Endothelial cell (in vitro differentiated cells): ENCODE data around the gene EDIL3. TPM values are rescaled to one million over a fixed set of nuclear protein-coding genes. Genes with fewer than 3 reads are reported as not detected.

Experiments
- DNase-seq: peaks from one replicate; pipeline ENCODE4 v3.0.0; 2021; ENCODE audit warnings: low spot score
- H3K27ac Mint-ChIP-seq: one replicate; pipeline ENCODE4 v1.8.0; 2021; ENCODE audit warnings: mixed read lengths, inconsistent platforms; ENCODE audit not compliant: unreplicated experiment
- H3K27me3 Mint-ChIP-seq: one replicate; pipeline ENCODE4 v1.8.0; 2021; ENCODE audit warnings: mild to moderate bottlenecking, moderate library complexity, mixed read lengths, inconsistent platforms; ENCODE audit not compliant: unreplicated experiment
- H3K36me3 Mint-ChIP-seq: one replicate; pipeline ENCODE4 v1.8.0; 2021; ENCODE audit warnings: mild to moderate bottlenecking, low read depth, mixed read lengths, inconsistent platforms; ENCODE audit not compliant: unreplicated experiment
- H3K4me1 Mint-ChIP-seq: one replicate; pipeline ENCODE4 v1.8.0; 2021; ENCODE audit warnings: mild to moderate bottlenecking, mixed read lengths, inconsistent platforms; ENCODE audit not compliant: unreplicated experiment
- H3K4me3 Mint-ChIP-seq: one replicate; pipeline ENCODE4 v1.8.0; 2021; ENCODE audit warnings: mild to moderate bottlenecking, mixed read lengths, inconsistent platforms; ENCODE audit not compliant: unreplicated experiment
- H3K9me3 Mint-ChIP-seq: one replicate; pipeline ENCODE4 v1.8.0; 2021; ENCODE audit warnings: mixed read lengths, inconsistent platforms; ENCODE audit not compliant: unreplicated experiment
- CTCF ChIP-seq: fragments of 200-600 bp; sonication (generic); IDR thresholded peaks from one replicate; pipeline ENCODE4 v1.5.0; 2021; ENCODE audit warnings: antibody characterized with exemption; ENCODE audit not compliant: unreplicated experiment
- total RNA-seq: library from RNA; stranded (reverse); fragmentation: NEBNext Ultra II Directional; extraction: Animal tissue kit (Norgen Biotek cat#: 25700); gene quantifications from one replicate; pipeline ENCODE4 v1.2.1, GENCODE V29; 2021; ENCODE audit not compliant: unreplicated experiment

EDIL3 gene
- total RNA-seq, 1 donor from 2014 or later, result 74.6 TPM

- no peaks in the 10 kb centered on the region for H3K27me3 Mint-ChIP-seq
- no peak for TF ChIP-seq CTCF
- peak; percentile 5 for DNase-seq
- H3K9me3 Mint-ChIP-seq, result no peaks in the 10 kb centered on the region
- no peak overlapping the region for H3K4me3 Mint-ChIP-seq
- peak overlapping the region; percentile 73 for H3K27ac Mint-ChIP-seq
- H3K36me3 Mint-ChIP-seq, result no peaks in the 10 kb centered on the region
- peaks cover 3% of the 10 kb centered on the region for H3K4me1 Mint-ChIP-seq
Observed at GRCh38 chr5:84425365-84425881, 40.7 kb upstream of the EDIL3 start.

- Mint-ChIP-seq H3K27ac (no peak overlapping the region), H3K4me3 (no peak overlapping the region), H3K27me3 (no peaks in the 10 kb centered on the region), H3K36me3 (no peaks in the 10 kb centered on the region), H3K9me3 (no peaks in the 10 kb centered on the region), H3K4me1 (peaks cover 2% of the 10 kb centered on the region)
- DNase-seq, result no peak
- TF ChIP-seq CTCF, result no peak
Observed at GRCh38 chr5:84419742-84420141, 35.1 kb upstream of the EDIL3 start.

- Mint-ChIP-seq H3K36me3 (no peaks in the 10 kb centered on the region), H3K9me3 (no peaks in the 10 kb centered on the region), H3K27me3 (no peaks in the 10 kb centered on the region), H3K4me3 (no peak overlapping the region), H3K4me1 (no peaks in the 10 kb centered on the region), H3K27ac (no peak overlapping the region)
- no peak for DNase-seq
- TF ChIP-seq CTCF, result no peak
Observed at GRCh38 chr5:84411832-84412605, 27.3 kb upstream of the EDIL3 start.

GRCh38 chr5:84406111-84406510 lies 21.4 kb upstream of the EDIL3 start:
- Mint-ChIP-seq H3K27ac (no peak overlapping the region), H3K4me1 (no peaks in the 10 kb centered on the region), H3K9me3 (no peaks in the 10 kb centered on the region), H3K27me3 (no peaks in the 10 kb centered on the region), H3K4me3 (no peak overlapping the region), H3K36me3 (no peaks in the 10 kb centered on the region)
- no peak for DNase-seq
- no peak for TF ChIP-seq CTCF

GRCh38 chr5:84403773-84404172 lies 19.1 kb upstream of the EDIL3 start:
- Mint-ChIP-seq H3K4me3 (no peak overlapping the region), H3K9me3 (no peaks in the 10 kb centered on the region), H3K36me3 (no peaks in the 10 kb centered on the region), H3K27me3 (no peaks in the 10 kb centered on the region), H3K27ac (no peak overlapping the region), H3K4me1 (peaks cover 2% of the 10 kb centered on the region)
- DNase-seq, result no peak
- no peak for TF ChIP-seq CTCF
